NT2/D1 (cell line): ENCODE data around the gene TNFAIP6.

Experiments
- SUZ12 ChIP-seq: IDR thresholded peaks from 2 replicates; pipeline ENCODE4 v1.6.1; 2011; ENCODE audit not compliant: insufficient read length, insufficient read depth; ENCODE audit errors: extremely low read depth
- YY1 ChIP-seq: IDR thresholded peaks from 2 replicates; pipeline ENCODE4 v1.6.1; 2011; ENCODE audit not compliant: insufficient read length, insufficient read depth
- ZNF274 ChIP-seq: IDR thresholded peaks from 2 replicates; pipeline ENCODE4 v1.6.1; 2011; ENCODE audit warnings: mild to moderate bottlenecking, low read depth, low read length

- TF ChIP-seq YY1 (no peak), ZNF274 (no peak), SUZ12 (no peak)
Measured at GRCh38 chr2:151417650-151418049, 60.3 kb downstream of the TNFAIP6 start.
